Left renal cortex interstitium (tissue), 4 donors: Measurements from ENCODE around the gene SNTG2. TPM values are rescaled to one million over a fixed set of nuclear protein-coding genes. Genes with fewer than 3 reads are reported as not detected.

Experiments used
- DNase-seq, 4 donors: peaks; one replicate each; pipeline ENCODE4 v3.0.0-alpha.2; 2013; ENCODE audit warnings: low read depth in 4 of 4, low spot score in 2 of 4, missing footprints in 1 of 4
- polyA plus RNA-seq, 4 donors: library from polyadenylated mRNA; unstranded; fragments of 120-200 nt; gene quantifications; one replicate each; pipeline ENCODE4 v1.2.1, GENCODE V29; 2013; ENCODE audit not compliant: insufficient read length in 4 of 4

Gene SNTG2
- polyA plus RNA-seq, 4 donors = 1.8 to 2.9 (median 2.4) TPM

- DNase-seq = no peak
Measured at GRCh38 chr2:1134629-1135028, 184.0 kb downstream of the SNTG2 start.

GRCh38 chr2:1136067-1136466 lies 185.4 kb downstream of the SNTG2 start:
- no peak for DNase-seq

DNA sequence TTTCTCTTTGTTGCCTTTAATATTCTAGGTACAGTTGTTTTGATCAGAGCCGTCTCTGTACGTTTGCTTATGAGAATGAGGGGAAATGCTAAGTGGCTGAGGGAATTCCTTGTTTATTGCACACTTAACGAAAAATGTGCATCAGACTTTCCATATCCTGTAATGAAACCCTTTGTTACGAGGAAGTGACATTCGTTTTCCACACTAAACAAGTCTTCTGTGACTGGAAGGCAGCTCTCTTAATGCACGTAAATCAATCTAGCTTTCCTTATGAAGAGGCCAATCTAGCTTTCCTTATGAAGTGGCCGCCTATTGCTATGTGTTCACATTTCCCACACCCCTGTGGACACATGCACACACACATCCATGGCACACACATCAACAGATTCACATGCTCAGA lies 186.2 kb downstream of the SNTG2 start:
- no peak for DNase-seq

DNA sequence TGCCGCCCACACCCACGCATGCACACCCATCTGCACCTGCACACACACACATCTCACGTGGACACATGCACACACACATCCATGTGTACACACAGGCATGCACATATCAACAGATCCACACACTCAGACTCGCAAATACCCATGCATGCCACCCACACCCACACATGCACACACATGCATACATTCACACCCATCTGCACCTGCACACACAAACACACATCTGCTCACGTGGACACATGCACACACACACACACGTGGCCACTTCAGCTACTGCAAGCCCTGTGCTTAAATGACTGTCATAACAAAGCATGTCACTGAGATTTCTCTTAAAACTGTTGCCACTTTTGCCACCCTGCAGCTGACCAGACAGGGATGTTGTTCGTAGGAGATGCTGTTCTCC lies 186.6 kb downstream of the SNTG2 start:
- no peak for DNase-seq

GRCh38 chr2:1137913-1138391 lies 187.3 kb downstream of the SNTG2 start:
- no peak for DNase-seq

DNA sequence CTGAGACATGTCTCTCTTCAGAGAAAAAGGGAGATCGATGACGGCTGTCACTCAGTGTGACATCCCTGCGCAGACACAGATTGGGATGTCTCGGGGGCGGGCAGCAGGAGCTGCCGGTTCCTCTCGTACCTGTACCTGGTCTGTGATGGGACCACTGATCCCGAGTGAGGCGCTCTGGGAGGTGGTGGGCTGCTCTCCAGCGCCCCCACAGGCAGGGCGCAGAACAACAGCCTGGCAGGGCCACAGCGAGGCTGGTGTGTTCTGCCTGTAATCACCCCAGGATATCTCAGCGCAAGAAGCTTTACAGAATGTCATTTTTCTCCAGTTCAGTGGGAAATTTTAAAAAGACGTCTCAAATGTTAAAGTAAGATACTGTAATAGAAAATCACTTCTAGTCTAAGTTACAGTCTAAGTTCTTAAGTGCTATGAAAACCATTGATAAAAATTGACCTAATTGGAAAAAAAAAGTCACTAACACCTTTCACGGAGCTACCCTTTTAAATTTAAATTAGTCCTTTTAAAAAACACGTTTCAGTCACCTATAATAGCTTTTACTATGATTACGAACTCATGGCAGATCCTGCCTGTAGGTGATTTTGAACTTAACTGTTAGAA lies 189.8 kb downstream of the SNTG2 start:
- DNase-seq = no peak

DNA sequence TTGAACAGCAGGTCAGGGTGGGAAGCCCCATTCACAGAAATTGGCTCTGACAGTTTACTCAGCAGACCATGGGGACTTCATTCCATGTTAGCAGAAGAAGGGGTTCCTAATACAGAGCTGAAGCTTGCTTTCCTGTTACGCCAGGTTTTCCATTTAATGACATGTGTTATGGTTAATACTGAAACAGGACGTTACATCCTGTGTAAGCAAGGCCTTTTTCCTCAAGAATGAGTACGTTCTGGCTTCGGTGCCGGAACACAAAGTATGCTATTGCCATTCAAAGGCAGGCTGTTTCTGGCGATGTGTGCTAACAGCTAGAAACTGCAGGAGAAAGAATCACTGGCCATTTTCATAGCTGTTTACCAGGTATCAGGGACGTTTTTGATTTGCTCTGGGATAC lies 190.4 kb downstream of the SNTG2 start:
- no peak for DNase-seq

GRCh38 chr2:1143129-1143528 lies 192.5 kb downstream of the SNTG2 start:
- DNase-seq = no peak

DNA sequence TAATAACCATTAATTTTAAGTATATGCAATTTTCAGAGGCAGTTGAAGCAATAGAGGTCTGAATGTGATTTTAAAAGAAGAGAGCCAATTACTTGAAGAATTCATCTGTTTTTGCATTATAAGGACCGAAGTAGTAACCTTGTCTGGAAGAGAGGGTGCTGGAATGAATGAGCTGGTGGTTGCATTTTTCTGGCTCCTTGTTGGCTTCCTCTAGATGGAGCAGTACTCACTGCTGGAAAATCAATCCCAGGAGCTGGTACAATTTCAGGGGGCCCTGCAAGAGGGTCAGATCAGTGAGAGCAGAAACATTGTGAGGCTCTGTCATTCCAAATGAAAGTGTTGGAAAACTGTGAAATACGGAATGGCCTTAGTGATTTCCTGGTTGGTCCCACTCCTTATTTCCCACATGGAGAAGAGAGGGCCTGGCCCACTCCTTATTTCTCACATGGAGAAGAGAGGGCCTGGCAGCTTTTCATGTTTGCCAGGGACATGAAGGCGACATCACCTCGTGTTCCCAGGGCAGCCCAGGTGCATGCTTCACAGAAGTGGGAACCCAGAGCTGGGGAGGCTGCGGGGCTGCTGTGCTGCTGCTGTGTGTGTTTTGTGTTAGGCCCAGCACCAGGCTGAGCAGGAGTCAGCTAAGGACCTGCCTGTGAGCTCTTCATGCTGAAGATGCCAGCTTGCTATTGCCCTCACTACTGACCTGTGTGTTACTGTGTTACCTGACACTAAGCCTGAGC lies 197.4 kb downstream of the SNTG2 start:
- no peak for DNase-seq

DNA sequence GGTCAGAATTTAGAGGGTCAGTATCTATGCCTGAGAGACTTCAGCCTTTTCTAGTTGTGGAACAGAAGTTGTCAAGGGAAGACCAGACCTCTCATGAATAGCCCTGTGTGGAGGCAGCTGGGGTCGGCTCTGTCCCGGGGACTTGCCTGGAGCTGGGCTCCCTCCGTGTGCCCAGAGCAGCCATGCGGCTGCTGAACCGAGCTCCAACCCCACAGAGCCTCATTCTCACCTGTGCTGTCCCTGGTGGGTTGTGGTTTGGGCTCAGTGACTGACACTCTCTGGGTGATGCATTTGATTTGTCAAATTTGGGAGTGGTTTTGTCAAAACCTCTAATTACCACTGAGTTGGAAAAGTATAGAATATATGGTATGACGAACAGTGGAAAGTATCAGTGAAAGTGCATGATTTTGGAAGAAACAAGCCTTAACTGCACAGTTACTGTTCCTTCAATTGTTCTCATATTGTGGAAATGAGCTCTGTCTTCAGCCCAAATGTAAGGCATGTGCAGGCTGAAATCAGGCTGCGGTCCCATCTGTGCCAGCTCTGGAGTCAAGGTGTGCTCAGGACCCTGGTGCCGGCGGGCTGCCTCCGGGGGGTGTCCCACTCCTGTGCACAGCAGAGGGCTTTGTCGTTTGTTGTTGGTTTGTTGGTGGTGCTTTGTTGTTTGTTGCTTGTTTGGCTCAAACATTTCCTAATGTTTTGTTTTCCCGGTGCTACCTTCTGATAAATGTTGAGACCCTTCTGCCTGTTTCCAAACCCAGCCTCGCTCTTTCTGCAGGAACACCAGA lies 200.3 kb downstream of the SNTG2 start:
- DNase-seq = no peak

- DNase-seq = no peak
Measured at GRCh38 chr2:1152375-1152774, 201.7 kb downstream of the SNTG2 start.

- no peak for DNase-seq
Measured at GRCh38 chr2:1153920-1154319, 203.3 kb downstream of the SNTG2 start.

DNA sequence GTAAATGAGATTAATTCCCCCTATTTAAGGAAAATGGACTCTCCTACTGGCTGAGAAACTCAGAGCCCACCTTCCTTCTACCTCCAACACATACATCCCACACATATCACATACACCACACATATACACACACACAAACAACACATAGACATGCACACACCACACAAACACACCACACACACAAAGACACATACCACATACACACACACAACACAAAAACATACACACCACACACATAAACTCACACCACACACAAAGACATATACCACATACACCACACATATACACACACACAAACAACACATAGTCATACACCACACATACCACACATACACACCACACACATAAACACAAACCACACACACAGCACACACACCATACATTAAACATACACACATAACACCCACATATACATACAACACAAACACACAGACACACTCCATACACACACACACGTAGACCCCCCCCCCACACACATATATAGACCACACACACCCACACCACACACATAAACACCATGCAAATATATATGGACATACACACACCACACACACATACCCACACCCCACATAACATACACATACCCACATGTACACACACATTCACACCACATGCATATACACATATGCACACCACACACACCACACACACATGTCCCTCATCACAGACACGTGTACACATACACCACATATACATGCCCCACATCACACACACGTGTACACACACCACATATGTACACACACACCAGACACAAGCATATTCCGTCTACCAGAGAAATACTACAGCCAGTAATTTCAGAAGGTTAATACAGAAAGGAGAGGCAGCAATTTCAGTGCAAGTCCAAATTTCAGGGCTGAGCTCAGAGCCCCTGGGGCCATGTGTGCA lies 204.3 kb downstream of the SNTG2 start:
- no peak for DNase-seq

DNA sequence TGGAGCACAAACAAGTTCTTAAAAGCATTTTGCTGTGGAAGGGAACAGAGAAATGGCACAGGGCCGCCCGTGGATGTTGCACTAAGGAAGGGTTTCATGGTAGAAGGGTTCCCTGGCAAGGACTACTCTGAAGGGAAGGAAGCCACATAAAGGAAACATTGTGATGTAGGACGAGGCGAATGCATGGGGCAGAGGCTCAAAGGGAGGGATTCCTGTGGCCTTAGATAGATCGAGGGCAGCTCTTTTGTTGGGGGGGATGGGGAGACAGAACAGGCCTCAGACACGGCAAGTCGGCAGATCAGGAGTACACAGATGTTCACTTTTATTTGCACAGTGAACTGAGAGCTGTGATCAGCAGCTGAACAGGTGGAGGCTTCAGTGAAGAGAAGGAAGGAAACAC lies 205.4 kb downstream of the SNTG2 start:
- no peak for DNase-seq

- peak in 2 of 4 donors; percentile 28 to 41 for DNase-seq
Measured at GRCh38 chr2:1156531-1156930, 205.9 kb downstream of the SNTG2 start.

- DNase-seq = no peak
Measured at GRCh38 chr2:1157107-1157506, 206.5 kb downstream of the SNTG2 start.

GRCh38 chr2:1159013-1159412 lies 208.4 kb downstream of the SNTG2 start:
- DNase-seq = no peak

GRCh38 chr2:1162246-1162645 lies 211.6 kb downstream of the SNTG2 start:
- no peak for DNase-seq

DNA sequence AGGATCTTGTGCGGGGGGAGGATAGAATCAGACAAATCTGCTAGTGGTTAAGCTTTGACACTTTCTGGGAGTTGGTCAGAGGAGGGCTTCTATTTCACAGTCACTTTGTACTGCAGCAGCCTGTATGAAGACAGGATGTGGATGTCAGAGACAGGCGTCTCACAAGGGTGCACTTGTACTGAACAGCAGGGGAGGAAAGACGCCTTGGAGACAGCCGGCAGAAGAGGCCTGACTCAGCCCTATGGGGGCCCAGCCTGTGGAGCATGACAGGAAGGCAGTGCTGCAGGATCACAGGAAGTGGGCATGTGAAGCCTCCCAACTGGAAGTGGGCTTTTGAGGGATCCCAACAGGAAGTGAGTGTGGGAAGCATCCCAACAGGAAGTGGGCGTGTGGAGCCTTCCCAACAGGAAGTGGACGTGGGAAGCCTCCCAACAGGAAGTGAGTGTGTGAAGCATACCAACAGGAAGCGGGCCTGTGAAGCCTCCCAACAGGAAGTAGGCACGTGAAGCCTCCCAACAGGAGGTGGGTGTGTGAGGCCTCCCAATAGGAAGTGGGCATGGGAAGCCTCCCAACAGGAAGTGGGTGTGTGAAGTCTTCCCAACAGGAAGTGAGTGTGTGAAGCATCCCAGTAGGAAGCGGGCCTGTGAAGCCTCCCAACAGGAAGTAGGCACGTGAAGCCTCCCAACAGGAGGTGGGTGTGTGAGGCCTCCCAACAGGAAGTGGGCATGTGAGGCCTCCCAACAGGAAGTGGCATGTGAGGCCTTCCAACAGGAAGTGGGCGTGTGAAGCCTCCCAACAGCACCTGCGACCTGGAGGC lies 212.3 kb downstream of the SNTG2 start:
- DNase-seq = peak in 1 of 4 donors; percentile 21

DNA sequence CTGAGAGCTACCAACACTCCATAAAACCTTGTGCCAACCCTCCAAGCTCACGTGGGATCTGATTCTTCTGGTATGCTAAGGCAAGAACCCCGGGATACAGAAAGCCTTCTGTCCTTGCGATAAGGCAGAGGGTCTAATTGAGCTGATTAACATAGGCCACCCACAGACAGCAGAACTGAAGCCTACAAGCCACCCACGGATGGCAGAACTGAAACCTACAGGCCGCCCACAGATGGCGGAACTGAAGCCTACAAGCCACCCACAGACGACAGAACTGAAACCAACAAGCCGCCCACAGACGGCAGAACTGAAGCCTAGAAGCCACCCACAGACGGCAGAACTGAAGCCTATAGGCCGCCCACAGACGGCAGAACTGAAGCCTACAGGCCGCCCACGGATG lies 216.3 kb downstream of the SNTG2 start:
- DNase-seq = no peak
